LoVo (cell line): Measurements from ENCODE around the gene RIMS4.
A peak's percentile ranks its signal among the peaks of the same experiment; 100 is the strongest.

Source experiments
- DNase-seq: peaks from one replicate; pipeline ENCODE4 v3.0.0-alpha.2; 2016; ENCODE audit warnings: low spot score

The RIMS4 gene

DNA sequence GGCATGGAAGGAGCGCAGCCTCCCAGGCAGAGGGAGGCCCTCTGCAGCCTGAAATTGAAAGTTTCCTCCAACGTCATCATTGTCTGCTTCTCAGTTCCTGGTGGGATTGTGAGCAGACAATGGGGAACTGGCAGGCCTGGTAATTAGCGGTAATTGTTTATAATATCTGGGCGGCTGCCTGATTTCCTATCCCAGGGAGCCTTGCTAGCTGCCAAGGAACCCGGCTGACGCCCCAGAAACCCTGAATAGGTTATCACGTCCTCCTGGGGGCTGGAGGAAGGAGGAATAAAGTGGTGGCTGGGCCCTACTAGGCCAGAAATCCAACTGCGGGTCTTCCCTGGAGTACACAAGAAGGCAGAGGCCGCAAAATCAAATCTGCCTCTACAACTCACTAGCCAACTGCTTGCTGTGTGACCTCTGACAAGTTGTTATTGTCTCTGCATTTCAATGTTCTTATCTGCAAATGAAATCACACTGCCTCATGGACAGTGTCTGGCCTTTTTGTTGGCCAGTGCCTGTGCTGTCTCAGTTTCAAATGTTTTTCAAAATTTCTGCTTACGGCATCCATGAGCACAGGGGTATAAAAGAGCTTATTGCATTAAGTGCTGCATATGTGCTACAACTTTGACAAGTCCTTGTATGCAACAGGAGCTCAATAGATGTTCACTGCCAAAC is 47.7 kb downstream of the RIMS4 start:
- no peak for DNase-seq

DNA sequence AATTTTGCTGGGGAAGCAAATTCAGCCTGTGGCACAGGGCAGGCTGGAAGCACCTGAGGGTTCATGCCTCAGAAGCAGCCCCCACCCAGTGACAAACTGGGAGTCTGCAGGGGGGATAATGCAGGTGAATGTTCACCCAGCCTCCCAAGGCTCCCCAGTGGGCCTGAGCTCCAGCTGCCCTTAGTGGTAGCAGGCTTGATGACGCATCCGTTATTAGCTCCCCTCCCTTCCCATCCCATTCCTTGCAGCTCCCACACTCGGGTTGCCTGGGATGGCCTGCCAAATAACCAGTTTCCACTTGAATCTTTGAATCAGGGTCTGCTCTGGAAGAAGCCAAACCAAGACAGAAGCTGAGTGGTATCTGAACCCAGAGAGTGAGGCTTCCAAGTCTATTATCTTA is 48.9 kb downstream of the RIMS4 start:
- DNase-seq: no peak

DNA sequence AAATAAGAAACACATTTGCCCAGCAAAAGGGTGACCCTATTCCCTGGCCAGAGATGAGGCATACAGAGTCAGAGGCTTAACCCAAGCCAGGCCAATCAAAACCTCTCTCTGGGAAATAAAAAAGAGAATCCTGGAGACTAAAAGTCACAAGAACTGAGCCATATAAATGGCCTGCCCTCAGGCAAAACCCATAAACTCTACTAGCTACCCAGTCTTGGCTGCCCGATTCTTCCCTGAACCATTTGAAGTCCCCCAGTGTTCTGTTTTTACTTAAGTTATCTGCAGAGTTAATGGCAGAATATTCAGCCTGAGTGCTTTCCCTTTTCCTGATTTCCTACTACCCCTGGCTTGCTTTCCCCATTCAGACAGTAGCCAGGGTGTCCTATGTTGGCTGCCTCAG is 50.8 kb downstream of the RIMS4 start:
- DNase-seq: no peak

DNA sequence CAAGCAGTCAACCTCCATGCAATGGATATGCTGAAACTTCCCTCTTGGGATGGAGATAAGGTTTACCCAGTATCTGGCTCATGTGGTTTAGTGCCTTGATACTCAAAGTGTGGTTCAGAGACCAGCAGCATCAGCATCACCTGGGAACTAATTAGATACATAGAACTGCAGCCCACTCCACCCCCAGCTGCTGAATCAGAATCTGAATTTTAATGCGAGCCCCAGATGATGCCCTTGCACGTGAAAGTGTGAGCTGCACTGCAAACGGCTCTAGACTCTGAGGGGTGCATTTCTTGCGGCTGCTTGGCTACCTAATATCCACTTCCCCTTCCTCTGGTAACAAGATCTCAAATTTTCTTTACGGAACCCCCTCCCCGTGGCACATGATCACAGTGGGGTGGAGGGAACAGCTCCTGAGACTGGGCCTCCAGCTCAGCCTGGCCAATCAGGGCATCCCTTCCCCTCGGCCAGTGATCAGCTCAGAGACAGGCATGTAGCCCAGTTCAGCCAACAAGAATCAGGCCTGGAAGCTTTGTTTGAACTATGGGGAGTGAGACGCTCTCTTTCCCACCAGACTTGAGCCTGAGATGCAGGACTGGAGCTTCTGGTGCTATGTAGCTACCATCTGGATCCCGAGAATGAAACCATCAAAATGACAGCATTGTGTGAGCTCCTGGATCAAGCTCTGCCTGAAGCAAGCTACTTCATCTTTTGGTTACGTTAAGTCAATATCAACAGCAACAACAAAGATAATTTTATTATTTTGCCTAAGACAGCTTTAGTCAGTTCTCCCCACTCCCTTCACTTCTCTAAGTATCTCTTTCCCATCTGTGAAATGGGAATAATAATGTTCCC is 51.9 kb downstream of the RIMS4 start:
- DNase-seq: no peak

DNA sequence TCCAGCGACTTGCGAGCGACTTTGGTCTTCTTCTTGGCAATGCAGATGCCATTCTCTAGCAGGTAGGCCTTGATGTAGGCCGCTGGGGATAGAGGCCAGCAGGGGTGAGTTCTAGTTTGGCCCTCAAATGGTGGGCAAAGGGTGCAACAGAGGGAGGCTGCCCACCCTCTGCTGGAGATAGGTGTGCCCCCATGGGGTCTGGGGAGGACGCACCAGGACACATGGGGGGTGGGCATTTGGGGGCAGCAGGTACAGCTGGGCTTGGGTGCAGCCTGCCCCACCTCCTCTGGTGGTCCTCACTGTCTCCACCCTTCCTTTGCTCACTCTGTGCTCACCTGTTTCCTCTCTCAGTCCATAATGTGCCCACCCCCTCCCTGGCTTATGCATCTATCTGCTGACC is 53.4 kb downstream of the RIMS4 start:
- no peak for DNase-seq

DNA sequence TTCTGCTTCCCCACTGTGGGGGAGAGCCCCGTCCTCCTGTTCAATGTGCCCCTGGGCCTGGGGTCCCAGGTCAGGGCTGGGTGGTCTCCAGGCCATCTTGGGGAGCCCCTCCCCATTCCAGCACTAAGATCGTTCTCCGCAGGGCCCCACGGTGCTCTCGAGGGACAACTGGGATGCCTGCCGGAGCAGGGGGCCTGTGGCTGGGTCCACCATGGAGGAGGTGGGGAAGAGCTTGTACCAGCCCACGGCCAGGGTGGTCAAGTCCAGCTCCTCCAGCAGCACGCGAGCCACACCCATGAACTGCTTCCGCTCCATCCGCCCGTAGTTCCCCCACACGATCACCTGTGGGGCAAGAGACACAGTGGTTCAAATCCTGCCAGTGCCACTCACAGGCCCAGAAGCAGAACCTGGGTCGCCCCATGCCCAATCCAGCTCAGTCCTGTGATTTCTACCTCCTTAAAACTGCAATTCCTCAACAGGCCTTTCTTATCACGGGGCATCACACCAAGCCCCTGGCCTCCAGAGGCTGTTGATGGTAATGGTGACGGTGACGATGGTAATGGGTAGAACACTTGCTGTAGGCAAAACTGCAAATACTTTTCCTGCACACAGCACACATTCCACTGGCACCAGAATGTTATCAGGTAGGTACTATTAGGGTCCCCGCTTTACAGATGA is 54.2 kb downstream of the RIMS4 start:
- no peak for DNase-seq

DNA sequence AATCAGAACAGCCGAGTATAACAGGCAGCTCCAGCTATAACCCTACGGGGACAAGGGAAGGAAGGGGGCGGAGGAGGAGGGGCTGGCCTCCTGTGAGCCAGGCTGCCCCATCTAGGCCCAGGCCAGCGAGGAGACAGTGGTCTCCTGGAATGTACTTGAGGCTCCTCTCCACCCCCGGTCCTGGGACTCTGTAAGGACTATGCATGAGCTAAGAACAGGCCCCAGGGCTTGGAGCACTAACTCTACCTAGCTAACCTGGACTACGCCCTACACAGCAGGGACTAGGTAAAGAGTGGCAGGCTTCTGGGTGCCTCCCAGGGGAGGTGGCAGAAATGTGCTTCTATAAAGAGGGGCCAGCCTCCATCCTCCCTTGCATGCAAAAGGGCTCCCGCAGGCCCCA is 55.8 kb downstream of the RIMS4 start:
- DNase-seq: no peak

DNA sequence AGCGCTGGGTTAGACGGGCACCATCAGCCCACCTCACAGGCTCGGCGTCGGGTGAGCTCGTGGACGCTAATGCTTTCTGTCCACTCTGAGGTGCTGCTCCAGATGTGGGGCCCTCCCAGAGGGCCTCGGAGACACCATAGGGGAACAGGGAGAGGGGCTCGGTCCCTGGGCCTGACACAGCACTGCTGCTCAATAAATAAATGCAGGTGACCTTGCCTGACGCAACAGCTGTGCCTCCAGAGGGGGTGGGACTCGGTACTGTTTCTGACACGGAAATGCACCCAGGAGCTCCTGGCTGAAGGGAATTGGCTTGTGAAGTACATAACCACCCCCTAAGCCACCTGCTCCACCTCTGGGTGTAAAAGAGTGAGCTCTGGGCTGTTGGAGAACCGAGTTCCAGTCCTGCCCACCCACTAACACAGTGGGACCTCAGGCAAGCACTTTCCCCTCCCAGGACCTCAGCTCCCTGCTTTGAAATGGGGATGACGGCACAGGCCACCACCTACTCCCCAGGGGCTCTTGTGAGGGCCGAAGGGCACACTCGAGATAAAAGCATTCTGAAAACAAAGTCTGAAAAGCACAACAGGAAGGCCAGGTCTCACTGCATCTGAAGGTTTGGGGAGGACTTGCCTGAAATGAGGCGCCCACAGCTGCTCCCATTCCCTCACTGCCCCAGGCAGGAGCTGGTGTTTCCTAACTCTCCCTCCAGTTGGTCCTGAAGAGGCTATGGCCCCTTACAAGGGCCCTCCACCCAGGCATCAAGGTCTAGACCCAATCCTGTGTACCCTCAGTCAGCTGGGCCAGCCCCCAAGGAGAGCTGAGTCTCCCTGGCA is 58.0 kb downstream of the RIMS4 start:
- DNase-seq: no peak

DNA sequence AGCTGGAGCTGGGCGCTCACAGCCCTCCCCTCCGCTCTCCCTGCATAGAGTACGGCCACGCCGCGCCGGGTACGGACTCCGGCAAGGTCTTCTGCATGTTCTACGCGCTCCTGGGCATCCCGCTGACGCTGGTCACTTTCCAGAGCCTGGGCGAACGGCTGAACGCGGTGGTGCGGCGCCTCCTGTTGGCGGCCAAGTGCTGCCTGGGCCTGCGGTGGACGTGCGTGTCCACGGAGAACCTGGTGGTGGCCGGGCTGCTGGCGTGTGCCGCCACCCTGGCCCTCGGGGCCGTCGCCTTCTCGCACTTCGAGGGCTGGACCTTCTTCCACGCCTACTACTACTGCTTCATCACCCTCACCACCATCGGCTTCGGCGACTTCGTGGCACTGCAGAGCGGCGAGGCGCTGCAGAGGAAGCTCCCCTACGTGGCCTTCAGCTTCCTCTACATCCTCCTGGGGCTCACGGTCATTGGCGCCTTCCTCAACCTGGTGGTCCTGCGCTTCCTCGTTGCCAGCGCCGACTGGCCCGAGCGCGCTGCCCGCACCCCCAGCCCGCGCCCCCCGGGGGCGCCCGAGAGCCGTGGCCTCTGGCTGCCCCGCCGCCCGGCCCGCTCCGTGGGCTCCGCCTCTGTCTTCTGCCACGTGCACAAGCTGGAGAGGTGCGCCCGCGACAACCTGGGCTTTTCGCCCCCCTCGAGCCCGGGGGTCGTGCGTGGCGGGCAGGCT is 60.1 kb downstream of the RIMS4 start:
- DNase-seq: no peak

DNA sequence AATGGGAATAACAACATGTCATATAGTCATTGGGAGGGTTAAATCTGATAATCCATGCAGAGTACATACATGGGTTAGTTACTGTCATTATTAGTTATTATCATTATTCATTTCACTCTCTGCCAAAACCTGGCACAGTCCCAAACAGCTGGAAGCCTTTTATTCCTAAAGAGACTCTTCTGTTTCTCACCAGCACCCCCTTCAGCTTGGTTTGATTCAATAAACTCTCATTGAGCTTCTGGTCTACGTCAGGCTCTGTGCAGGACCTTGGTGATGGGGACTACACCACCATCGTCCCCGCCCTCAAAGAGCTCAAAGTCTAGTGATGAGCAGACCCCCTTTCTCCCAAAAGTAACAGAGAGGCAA is 62.4 kb downstream of the RIMS4 start:
- DNase-seq: no peak

DNA sequence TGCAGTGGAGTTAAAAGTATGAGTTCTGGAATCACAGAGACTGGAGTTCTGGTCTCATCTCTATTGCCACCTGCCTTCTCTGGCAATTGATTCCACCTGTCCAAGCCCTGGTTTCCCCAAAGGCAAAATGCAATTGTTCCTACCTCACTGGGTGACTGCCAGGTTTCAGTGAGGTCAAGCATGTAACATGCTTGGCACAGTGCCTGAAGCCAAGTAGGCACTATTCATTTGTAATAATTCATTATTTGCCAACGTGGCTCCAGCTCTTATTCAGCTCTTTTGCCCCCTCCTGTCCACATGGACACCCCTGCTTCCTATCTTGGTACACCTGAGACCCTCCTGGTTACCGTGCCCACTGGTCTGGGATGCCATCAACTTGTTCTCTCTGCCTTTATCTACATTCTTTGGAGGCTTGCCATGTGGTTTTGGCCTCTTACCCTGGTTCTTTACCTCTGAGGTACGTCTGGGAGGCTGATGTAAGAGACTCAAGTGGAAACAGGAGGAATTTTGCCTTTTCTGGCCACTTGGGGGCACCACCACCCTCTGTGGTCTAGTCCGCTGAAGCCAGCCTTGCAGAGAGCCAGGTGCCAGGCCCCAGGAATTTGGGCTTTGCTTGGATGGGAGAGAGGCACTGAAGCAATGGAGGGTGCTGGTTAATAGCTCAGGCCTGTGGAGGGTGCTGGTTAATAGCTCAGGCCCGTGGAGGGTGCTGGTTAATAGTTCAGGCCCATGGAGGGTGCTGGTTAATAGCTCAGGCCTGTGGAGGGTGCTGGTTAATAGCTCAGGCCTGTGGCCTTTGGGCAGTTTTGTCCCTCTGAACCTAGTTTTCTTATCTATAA is 63.0 kb downstream of the RIMS4 start:
- peak; percentile 84 for DNase-seq

DNA sequence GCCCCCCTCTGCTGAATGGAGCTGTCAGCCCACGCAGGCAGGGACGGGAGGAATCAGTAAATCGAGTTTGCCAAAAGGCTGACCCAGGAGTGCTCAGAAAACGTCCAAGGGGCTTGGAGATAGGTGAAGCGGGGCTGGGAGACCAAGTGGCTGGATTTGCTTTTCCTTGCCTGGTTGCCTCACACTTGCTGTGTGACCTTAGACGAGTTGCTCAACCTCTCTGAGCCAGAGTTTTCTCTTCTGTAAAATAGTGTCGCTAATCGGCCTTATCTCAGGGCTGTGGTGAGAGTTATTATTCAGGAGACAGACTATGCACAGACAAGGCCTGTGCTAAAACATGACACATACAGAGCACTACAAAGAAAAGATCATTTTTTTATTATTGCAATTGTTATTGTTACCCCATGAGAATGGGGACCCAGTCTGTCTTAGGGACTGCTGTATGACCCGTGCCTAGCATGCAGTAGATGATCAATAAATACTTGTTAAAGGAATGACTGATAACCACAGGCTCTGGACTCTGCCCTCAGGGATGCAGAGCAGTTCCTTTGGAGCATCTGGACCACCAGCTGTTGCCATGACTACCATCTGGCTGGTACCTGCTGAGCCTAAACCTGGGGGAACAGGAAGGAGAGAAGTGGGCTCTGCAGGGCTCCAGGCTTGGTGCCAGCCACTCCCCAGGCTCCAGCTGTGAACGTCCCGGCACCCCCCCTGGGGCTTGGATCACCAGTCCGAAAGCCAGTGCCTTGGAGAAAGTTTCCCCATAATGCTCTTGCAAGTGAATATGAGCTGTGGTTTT is 63.8 kb downstream of the RIMS4 start:
- no peak for DNase-seq

DNA sequence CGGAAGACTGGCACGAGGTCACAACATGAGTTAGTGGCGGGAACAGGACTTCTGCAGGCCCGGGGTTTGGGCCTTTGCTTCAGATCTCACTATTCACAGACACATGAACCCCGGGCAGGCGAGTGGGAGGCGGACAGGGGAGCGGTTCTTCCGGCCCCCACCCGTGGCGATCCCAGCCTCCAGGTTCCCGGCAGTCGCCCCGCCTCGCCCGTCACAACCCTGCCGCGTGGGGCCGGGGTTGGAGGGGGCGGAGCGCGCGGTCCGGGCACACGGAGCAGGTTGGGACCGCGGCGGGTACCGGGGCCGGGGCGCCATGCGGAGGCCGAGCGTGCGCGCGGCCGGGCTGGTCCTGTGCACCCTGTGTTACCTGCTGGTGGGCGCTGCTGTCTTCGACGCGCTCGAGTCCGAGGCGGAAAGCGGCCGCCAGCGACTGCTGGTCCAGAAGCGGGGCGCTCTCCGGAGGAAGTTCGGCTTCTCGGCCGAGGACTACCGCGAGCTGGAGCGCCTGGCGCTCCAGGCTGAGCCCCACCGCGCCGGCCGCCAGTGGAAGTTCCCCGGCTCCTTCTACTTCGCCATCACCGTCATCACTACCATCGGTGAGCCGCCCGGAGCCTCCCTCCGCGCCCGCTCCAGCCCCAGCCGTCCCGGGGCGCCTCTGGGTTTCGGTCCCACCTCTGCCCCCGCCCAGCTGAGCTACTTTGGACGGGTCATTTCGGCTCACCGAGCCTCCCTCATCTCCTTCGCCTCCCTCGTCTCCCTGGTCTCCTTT is 64.6 kb downstream of the RIMS4 start, which contains the start of gene KCNK15:
KCNK15 (plus strand) TSS at position 268 of the 769 bp plus-strand sequence; CDS start at position 314, 46 bp downstream.
- DNase-seq: no peak

DNA sequence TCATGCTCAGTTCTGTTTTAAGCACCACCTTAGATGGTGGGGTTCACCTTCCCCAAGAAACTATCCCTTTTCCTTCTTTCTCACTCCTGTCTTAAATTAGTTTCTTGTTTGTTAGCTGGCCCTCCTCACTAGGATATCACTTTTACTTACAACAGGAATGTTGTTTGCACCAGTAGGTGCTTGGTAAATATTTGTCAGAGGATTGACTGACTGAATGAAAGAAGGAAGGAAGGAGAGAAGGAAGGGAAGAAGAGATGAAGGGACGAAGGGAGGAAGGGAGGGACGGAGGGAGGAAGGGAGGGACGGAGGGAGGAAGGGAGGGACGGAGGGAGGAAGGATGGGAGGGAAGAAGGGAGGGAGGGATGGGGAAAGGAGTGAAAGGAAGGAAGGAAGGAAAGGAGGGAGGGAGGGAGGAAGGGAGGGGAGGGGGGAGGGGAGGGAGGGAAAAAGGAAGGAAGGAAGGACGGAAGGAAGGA is 65.2 kb downstream of the RIMS4 start:
- DNase-seq: no peak

DNA sequence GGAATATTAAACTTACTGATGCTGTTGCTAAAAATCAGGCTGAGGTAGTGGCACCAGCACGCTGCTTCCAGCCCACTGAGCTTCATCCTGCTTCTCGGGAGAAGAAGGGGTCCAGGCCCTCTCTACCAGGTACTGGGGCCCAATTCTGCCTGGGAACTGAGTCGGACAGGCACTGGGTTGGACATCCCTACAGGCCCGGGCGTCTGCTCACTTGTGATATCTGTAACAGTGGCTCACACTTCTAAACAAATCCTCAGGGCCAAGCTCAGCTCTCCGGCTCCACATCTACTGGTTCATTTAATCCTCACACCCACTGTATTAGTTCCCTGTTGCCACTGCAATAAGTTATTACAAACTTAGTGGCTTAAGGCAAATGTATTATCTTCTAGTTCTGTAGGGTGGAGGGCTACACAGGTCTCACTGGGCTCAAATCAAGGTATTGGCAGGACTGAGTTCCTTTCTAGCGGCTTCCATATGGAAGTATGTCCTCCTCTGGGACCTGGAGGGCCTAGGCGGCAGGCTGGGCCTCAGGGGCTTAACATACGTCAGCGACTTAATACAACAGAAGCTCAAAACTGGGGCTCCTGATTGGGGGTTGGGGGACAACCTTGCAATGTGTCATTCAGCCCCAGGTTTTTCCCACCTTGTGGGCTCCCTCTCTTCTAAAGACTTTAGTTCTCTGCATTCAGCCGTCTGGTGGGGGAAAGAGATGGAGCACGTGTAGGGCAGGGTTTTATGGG is 66.3 kb downstream of the RIMS4 start:
- DNase-seq: no peak

DNA sequence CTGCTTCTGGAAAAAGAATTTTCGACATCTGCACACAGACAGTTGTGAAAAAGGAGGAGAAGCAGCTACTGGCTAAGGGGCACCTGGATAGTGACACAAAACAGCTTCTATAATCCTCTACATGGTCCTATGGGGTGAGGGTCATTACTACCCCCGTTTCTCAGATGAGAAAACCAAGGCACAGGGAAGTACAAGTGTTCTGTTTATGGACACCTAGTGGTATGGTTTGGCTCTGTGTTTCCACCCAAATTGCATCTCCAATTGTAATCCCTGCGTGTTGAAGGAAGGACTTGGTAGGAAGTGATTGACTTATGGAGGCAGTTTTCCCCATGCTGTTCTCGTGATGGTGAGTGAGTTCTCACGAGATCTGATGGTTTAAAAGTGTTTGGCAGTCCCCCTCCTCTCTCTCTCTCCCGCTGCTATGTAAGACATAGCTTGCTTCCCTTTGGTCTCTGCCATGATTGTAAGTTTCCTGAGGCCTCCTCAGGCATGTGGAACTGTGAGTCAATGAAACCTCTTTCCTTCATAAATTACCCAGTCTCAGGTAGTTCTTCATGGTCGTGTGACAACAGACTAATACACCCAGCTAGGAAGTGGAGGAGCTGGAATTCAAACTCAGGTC is 67.2 kb downstream of the RIMS4 start:
- DNase-seq: no peak

DNA sequence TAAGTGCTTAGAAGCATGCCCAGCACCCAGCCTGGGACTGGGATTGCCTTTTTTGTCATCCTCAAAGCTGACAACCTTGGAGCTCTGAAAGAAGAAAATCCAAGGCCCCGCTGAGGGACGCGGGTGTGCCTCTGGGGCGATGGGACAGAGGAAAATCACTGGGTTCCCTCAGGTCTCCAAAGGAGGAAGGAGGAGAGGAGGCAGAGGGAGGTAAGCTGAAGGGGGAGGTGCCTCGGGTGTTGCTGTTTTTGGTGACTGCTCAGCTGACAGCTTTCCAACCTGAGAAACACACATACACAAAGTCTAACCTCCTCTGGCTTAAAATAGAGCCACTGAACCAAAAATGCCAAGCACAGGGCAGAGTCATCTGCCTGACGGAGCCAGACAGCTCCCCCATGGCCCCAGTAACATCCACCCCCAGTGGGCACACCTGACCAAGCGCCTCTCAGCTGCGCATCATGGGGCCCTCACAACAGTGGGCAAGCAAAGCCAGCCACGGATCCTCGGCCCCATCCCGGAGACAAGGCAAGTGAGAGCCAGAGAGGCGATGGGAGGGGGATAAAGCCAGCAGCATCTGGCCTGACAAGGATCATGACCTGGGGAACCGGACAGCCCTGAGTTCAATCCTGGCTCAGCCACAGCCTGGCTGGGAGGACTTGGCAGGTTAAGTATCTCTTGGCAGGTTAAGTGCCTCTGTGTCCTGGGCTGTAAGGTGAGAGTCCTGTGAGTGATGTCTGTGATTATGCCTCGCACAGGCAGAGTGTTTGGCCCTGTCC is 67.9 kb downstream of the RIMS4 start:
- no peak for DNase-seq
